HepG2 (cell line): Measurements from ENCODE around the gene TSC22D1. TPM values are rescaled to one million over a fixed set of nuclear protein-coding genes. Genes with fewer than 3 reads are reported as not detected.

ENCODE experiments used
- ATAC-seq: fragments of 200-7000 bp; cut with Tn5 transposase; 3 replicates; pipeline ENCODE4 v1.9.1; 2020; ENCODE audit warnings: mild to moderate bottlenecking, moderate library complexity
- BruUV-seq: library from RNA; stranded (reverse); fragments of 400-500 nt; replicated peaks from 2 replicates; lab custom pipeline; 2021; lab: Mats Ljungman, UMichigan
- CTCF ChIA-PET: fragments of 300-600 bp; formaldehyde crosslinking; extraction: SDS; loops from one replicate; lab custom pipeline; 2021; ENCODE audit warnings: low total read pairs, inconsistent platforms, low intra/inter-chr PET ratio; lab: Yijun Ruan, JAX
- POLR2A ChIA-PET: fragments of 350-600 bp; sonication (Branson Sonifier 250); formaldehyde crosslinking; loops from one replicate; lab custom pipeline; 2020; ENCODE audit warnings: antibody characterized with exemption, inconsistent platforms; lab: Yijun Ruan, JAX
- DNase-seq: peaks from one replicate; pipeline ENCODE4 v3.0.0-alpha.2; 2015; ENCODE audit warnings: low spot score
- FAIRE-seq: peaks from 3 replicates; lab custom pipeline; 2011; peaks lifted over from hg19 to GRCh38; lab: Jason Lieb, UNC
- H2AFZ ChIP-seq: one replicate; pipeline ENCODE4 v1.6.1; 2011; ENCODE audit warnings: low read length, inconsistent platforms
- H3K27ac ChIP-seq: fragments of 300-600 bp; 3 replicates; pipeline ENCODE4 v1.8.0; 2011; ENCODE audit warnings: mixed run types, mild to moderate bottlenecking, mixed read lengths, low read length, inconsistent platforms; ENCODE audit not compliant: insufficient read depth; ENCODE audit errors: extremely low read length
- H3K27me3 ChIP-seq, 2 experiments: fragments of 200-600 bp in 1 of 2; 2 replicates in 1 of 2; 3 replicates in 1 of 2; pipeline versions ENCODE4 v1.6.0 to v1.8.0; 2011; ENCODE audit warnings: low read length in 2 of 2, mild to moderate bottlenecking in 2 of 2, moderate library complexity in 2 of 2, inconsistent platforms in 1 of 2; ENCODE audit not compliant: insufficient read depth in 2 of 2, control insufficient read depth in 1 of 2
- H3K36me3 ChIP-seq, 2 experiments: fragments of 200-600 bp in 1 of 2; replicated peaks in 1 of 2; 2 replicates in 1 of 2; 3 replicates in 1 of 2; pipeline versions ENCODE4 v1.5.1 to v1.8.0; 2011; ENCODE audit warnings: low read length in 2 of 2, inconsistent platforms in 1 of 2; ENCODE audit not compliant: insufficient read depth in 2 of 2, control insufficient read depth in 1 of 2
- H3K4me1 ChIP-seq: 2 replicates; pipeline ENCODE4 v1.5.1; 2012; ENCODE audit warnings: low read length, inconsistent platforms; ENCODE audit not compliant: insufficient read depth
- H3K4me2 ChIP-seq: 2 replicates; pipeline ENCODE4 v1.6.0; 2011; ENCODE audit warnings: low read depth, low read length, inconsistent platforms
- H3K4me3 ChIP-seq, 3 experiments: fragments of 200-600 bp in 1 of 3; sonication (generic), shearing (Covaris generic) in 1 of 3; replicated peaks in 1 of 3; 2 replicates each; pipeline ENCODE4 v1.5.1; 2011 to 2016; ENCODE audit warnings: low read length in 3 of 3, inconsistent platforms in 2 of 3, low read depth in 2 of 3, mild to moderate bottlenecking in 2 of 3, control low read depth in 1 of 3, mixed read lengths in 1 of 3; ENCODE audit not compliant: insufficient read depth in 1 of 3
- H3K79me2 ChIP-seq: one replicate; pipeline ENCODE4 v1.6.1; 2011; ENCODE audit warnings: low read length, inconsistent platforms; ENCODE audit not compliant: insufficient read depth
- H3K9ac ChIP-seq: 2 replicates; pipeline ENCODE4 v1.6.0; 2011; ENCODE audit warnings: mild to moderate bottlenecking, low read depth, low read length, inconsistent platforms; ENCODE audit not compliant: insufficient read depth
- H3K9me3 ChIP-seq: 2 replicates; pipeline ENCODE4 v1.5.1; 2012; ENCODE audit warnings: mild to moderate bottlenecking, low read length
- H4K20me1 ChIP-seq: 2 replicates; pipeline ENCODE4 v1.6.0; 2011; ENCODE audit warnings: inconsistent platforms, mild to moderate bottlenecking, low read length, moderate library complexity; ENCODE audit not compliant: insufficient read depth
- ARNT ChIP-seq: fragments of 450-650 bp; IDR thresholded peaks from 2 replicates; pipeline ENCODE4 v1.6.1; 2017
- DPF2 ChIP-seq: sonication (generic); formaldehyde crosslinking; IDR thresholded peaks from 2 replicates; pipeline ENCODE4 v1.4.0; 2020; ENCODE audit warnings: mild to moderate bottlenecking, low read depth, missing genetic modification reagents, borderline replicate concordance
- GZF1 ChIP-seq: sonication (generic); formaldehyde crosslinking; IDR thresholded peaks from 2 replicates; pipeline ENCODE4 v1.5.1; 2020; ENCODE audit warnings: mild to moderate bottlenecking, missing genetic modification reagents
- RELA ChIP-seq: sonication (generic); formaldehyde crosslinking; IDR thresholded peaks from 2 replicates; pipeline ENCODE4 v1.4.0; 2020; ENCODE audit warnings: missing genetic modification reagents
- TBX3 ChIP-seq: fragments of 450-650 bp; IDR thresholded peaks from 2 replicates; pipeline ENCODE4 v1.6.1; 2017; ENCODE audit warnings: antibody characterized with exemption, mild to moderate bottlenecking, inconsistent platforms, borderline replicate concordance
- ZBTB20 ChIP-seq: sonication (generic); formaldehyde crosslinking; IDR thresholded peaks from 2 replicates; pipeline ENCODE4 v1.8.1; 2023; ENCODE audit warnings: missing genetic modification reagents, low read depth, mild to moderate bottlenecking, borderline replicate concordance
- ZBTB7A ChIP-seq: sonication (generic); formaldehyde crosslinking; IDR thresholded peaks from 2 replicates; pipeline ENCODE4 v1.8.0; 2022; ENCODE audit warnings: mild to moderate bottlenecking, missing genetic modification reagents
- ZNF724P ChIP-seq: sonication (generic); formaldehyde crosslinking; IDR thresholded peaks from 2 replicates; pipeline ENCODE4 v1.8.0; 2022; ENCODE audit warnings: missing genetic modification reagents, borderline replicate concordance
- ZSCAN30 ChIP-seq: sonication (generic); formaldehyde crosslinking; IDR thresholded peaks from 2 replicates; pipeline ENCODE4 v1.5.0; 2020; ENCODE audit warnings: mild to moderate bottlenecking, missing genetic modification reagents
- WGBS: methylation state at CpG from one replicate; pipeline ENCODE4 v1.1.6; 2017; ENCODE audit warnings: low lambda C conversion rate; 5-methylcytosine and 5-hydroxymethylcytosine counted together
- in situ Hi-C: cut with HindIII; loops from 2 replicates; pipeline ENCODE4 v1.10.0; 2017; ENCODE audit warnings: low pct_unique_long_range_greater_than_20kb; ENCODE audit not compliant: extremely low pct_ligation_motif_present
- intact Hi-C: fragments of 100-400 bp; cut with micrococcal nuclease; formaldehyde crosslinking; loops from one replicate; pipeline ENCODE4 v1.10.0; 2022; ENCODE audit not compliant: unreplicated experiment
- polyA plus RNA-seq, 8 experiments: library from polyadenylated mRNA; depleted of rRNA in 3 of 8; stranded (reverse) in 7 of 8; unstranded in 1 of 8; fragments of >200 nt; fragmentation: Illumina TruSeq in 4 of 8; extraction: Trizol in 4 of 8; gene quantifications; 2 replicates each; pipeline versions ENCODE4 v1.2.1 to v1.2.3, GENCODE V29; 2011 to 2016; ENCODE audit warnings: low read depth in 4 of 8, missing spikeins in 1 of 8, mixed read lengths in 1 of 8; ENCODE audit not compliant: insufficient read depth in 1 of 8
- total RNA-seq, 5 experiments: library from RNA; depleted of rRNA; stranded (reverse); fragments of >200 nt; fragmentation: Illumina TruSeq; extraction: Trizol; gene quantifications; 2 replicates each; pipeline ENCODE4 v1.2.3, GENCODE V29; 2016; ENCODE audit warnings: low read depth in 1 of 5
- TF ChIP-seq, protein P1 (sequence below): sonication (generic); formaldehyde crosslinking; IDR thresholded peaks from one replicate; pipeline ENCODE4 v1.5.1; 2020; ENCODE audit warnings: mild to moderate bottlenecking, missing genetic modification reagents; ENCODE audit errors: not compliant biosample characterization

The TSC22D1 gene
- total and polyA plus RNA-seq, 2 of the 13 experiments (the other 11 are each of a cell fraction or from before 2014, with no cell fraction given): 18.4 to 35.7 TPM

DNA sequence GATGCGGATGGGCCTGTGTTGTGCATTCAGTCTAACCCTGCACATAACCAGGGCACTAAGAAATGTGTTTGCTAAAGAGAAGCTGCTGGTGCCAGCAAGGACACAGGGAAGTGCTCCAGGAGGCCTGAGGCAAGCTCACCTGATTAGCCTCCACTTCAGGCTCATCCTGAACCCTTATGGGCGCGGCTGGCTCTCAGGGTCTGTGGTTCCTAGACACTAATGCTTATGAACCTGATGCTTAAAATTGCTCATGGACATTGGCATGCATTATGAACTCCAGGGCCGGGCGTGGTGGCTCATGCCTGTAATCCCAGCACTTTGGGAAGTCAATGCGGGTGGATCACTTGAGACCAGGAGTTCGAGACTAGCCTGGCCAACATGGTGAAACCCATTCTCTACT is 168.2 kb downstream of the TSC22D1 start:
- CTCF ChIA-PET: no interaction called here
- no peaks in the 10 kb centered on the region; a peak in 2 of 5 replicates for H3K27me3 ChIP-seq
- no peaks in the 10 kb centered on the region for H3K9me3 ChIP-seq
- in situ Hi-C loops: no loop called here
- H3K4me3 ChIP-seq: no peak overlapping the region
- POLR2A ChIA-PET: no interaction called here
- intact Hi-C loops: no loop called here
- H3K36me3 ChIP-seq: no peaks in the 10 kb centered on the region
- 77% methylated on average over 5 of the region's 7 CpGs for WGBS
- no peak overlapping the region for H3K4me2 ChIP-seq
- peaks cover 54% of the 10 kb centered on the region for H3K4me1 ChIP-seq
- ATAC-seq (no peak), FAIRE-seq (no peak), DNase-seq (no peak)
- no peak overlapping the region for H2AFZ ChIP-seq
- no peaks in the 10 kb centered on the region for H3K79me2 ChIP-seq
- TF ChIP-seq DPF2 (CRISPR knock-in tag): no peak
- no peak for TF ChIP-seq ZNF724P (CRISPR knock-in tag)
- no peak for TF ChIP-seq TBX3
- no peak for TF ChIP-seq ZBTB7A (CRISPR knock-in tag)
- TF ChIP-seq, protein P1, sequence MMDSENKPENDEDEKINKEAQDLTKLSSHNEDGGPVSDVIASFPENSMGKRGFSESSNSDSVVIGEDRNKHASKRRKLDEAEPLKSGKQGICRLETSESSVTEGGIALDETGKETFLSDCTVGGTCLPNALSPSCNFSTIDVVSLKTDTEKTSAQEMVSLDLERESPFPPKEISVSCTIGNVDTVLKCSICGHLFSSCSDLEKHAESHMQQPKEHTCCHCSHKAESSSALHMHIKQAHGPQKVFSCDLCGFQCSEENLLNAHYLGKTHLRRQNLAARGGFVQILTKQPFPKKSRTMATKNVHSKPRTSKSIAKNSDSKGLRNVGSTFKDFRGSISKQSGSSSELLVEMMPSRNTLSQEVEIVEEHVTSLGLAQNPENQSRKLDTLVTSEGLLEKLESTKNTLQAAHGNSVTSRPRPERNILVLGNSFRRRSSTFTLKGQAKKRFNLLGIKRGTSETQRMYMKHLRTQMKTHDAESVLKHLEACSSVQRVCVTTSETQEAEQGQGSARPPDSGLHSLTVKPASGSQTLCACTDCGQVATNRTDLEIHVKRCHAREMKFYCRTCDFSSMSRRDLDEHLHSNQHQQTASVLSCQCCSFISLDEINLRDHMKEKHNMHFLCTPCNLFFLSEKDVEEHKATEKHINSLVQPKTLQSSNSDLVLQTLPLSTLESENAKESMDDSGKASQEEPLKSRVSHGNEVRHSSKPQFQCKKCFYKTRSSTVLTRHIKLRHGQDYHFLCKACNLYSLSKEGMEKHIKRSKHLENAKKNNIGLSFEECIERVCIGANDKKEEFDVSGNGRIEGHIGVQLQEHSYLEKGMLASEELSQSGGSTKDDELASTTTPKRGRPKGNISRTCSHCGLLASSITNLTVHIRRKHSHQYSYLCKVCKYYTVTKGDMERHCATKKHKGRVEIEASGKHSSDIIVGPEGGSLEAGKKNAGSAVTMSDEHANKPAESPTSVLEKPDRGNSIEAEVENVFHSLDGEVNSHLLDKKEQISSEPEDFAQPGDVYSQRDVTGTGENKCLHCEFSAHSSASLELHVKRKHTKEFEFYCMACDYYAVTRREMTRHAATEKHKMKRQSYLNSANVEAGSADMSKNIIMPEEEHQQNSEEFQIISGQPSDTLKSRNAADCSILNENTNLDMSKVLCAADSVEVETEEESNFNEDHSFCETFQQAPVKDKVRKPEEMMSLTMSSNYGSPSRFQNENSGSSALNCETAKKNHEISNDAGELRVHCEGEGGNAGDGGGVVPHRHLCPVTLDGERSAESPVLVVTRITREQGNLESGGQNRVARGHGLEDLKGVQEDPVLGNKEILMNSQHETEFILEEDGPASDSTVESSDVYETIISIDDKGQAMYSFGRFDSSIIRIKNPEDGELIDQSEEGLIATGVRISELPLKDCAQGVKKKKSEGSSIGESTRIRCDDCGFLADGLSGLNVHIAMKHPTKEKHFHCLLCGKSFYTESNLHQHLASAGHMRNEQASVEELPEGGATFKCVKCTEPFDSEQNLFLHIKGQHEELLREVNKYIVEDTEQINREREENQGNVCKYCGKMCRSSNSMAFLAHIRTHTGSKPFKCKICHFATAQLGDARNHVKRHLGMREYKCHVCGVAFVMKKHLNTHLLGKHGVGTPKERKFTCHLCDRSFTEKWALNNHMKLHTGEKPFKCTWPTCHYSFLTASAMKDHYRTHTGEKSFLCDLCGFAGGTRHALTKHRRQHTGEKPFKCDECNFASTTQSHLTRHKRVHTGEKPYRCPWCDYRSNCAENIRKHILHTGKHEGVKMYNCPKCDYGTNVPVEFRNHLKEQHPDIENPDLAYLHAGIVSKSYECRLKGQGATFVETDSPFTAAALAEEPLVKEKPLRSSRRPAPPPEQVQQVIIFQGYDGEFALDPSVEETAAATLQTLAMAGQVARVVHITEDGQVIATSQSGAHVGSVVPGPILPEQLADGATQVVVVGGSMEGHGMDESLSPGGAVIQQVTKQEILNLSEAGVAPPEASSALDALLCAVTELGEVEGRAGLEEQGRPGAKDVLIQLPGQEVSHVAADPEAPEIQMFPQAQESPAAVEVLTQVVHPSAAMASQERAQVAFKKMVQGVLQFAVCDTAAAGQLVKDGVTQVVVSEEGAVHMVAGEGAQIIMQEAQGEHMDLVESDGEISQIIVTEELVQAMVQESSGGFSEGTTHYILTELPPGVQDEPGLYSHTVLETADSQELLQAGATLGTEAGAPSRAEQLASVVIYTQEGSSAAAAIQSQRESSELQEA (CRISPR knock-in tag): no peak
- no peak for TF ChIP-seq ZSCAN30 (CRISPR knock-in tag)
- no peak for TF ChIP-seq RELA (CRISPR knock-in tag)
- no peak for TF ChIP-seq GZF1 (CRISPR knock-in tag)
- no peak for TF ChIP-seq ARNT
- no peak for TF ChIP-seq ZBTB20 (CRISPR knock-in tag)
- no peak overlapping the region for H3K9ac ChIP-seq
- no TSS peak for BruUV-seq
- no peaks in the 10 kb centered on the region for H4K20me1 ChIP-seq
- H3K27ac ChIP-seq: no peak overlapping the region
